Panc1 (cell line): ENCODE data around the gene TMCO1. TPM values are rescaled to one million over a fixed set of nuclear protein-coding genes. Genes with fewer than 3 reads are reported as not detected.

Experiments
- ATAC-seq: fragments of 200-7000 bp; cut with Tn5 transposase; 2 replicates; pipeline ENCODE4 v1.9.1; 2020; ENCODE audit warnings: mild to moderate bottlenecking, moderate library complexity
- BruUV-seq: library from RNA; stranded (reverse); fragments of 400-500 nt; replicated peaks from 2 replicates; lab custom pipeline; 2021; lab: Mats Ljungman, UMichigan
- CTCF ChIA-PET: fragments of 300-600 bp; sonication (Branson Sonifier 250); formaldehyde crosslinking; loops from one replicate; lab custom pipeline; 2022; ENCODE audit warnings: antibody characterized with exemption; lab: Charles Lee
- POLR2A ChIA-PET: fragments of 300-600 bp; sonication (Branson Sonifier 250); formaldehyde crosslinking; loops from one replicate; lab custom pipeline; 2022; ENCODE audit warnings: antibody characterized with exemption; lab: Charles Lee
- DNase-seq: peaks from one replicate; pipeline ENCODE4 v3.0.0-alpha.2; 2010; ENCODE audit warnings: low read depth, low spot score
- H3K27ac ChIP-seq: 2 replicates; pipeline ENCODE4 v1.5.1; 2011; ENCODE audit warnings: mild to moderate bottlenecking, low read length, inconsistent platforms
- H3K27me3 ChIP-seq: fragments of 200-500 bp; sonication (Bioruptor generic); 2 replicates; pipeline ENCODE4 v1.6.0; 2014; ENCODE audit warnings: low read length, inconsistent platforms; ENCODE audit not compliant: control insufficient read depth, insufficient read depth
- H3K36me3 ChIP-seq: fragments of 200-500 bp; sonication (Bioruptor generic); 2 replicates; pipeline ENCODE4 v1.5.1; 2014; ENCODE audit warnings: inconsistent platforms, mild to moderate bottlenecking, low read length, moderate library complexity; ENCODE audit not compliant: control insufficient read depth, insufficient read depth
- H3K4me1 ChIP-seq: 2 replicates; pipeline ENCODE4 v1.5.1; 2011; ENCODE audit warnings: inconsistent platforms, mild to moderate bottlenecking, low read length, moderate library complexity; ENCODE audit not compliant: control insufficient read depth, insufficient read depth
- H3K4me3 ChIP-seq, 2 experiments: 2 replicates each; pipeline ENCODE4 v1.5.1; 2011 to 2012; ENCODE audit warnings: low read depth in 2 of 2, low read length in 2 of 2, mild to moderate bottlenecking in 2 of 2, inconsistent platforms in 1 of 2, moderate library complexity in 1 of 2
- H3K9me3 ChIP-seq: fragments of 200-500 bp; sonication (Bioruptor generic); 2 replicates; pipeline ENCODE4 v1.5.1; 2014; ENCODE audit warnings: low read depth, mild to moderate bottlenecking, inconsistent platforms, low read length, moderate library complexity; ENCODE audit not compliant: control insufficient read depth, insufficient read depth
- POLR2AphosphoS5 ChIP-seq: IDR thresholded peaks from 2 replicates; pipeline ENCODE4 v1.6.1; 2012; ENCODE audit warnings: mild to moderate bottlenecking, low read depth, low read length, moderate library complexity
- SIN3A ChIP-seq: IDR thresholded peaks from 2 replicates; pipeline ENCODE4 v1.6.1; 2012; ENCODE audit warnings: low read depth, mild to moderate bottlenecking, low read length, moderate library complexity, borderline replicate concordance; ENCODE audit not compliant: insufficient read depth
- TCF7L2 ChIP-seq: IDR thresholded peaks from 2 replicates; pipeline ENCODE4 v1.6.1; 2011; ENCODE audit warnings: mild to moderate bottlenecking, low read depth, low read length, inconsistent platforms
- in situ Hi-C: cut with HindIII; loops from 2 replicates; pipeline ENCODE4 v1.10.0; 2016; ENCODE audit warnings: low sequenced_read_pairs, low pct_unique_long_range_greater_than_20kb
- intact Hi-C: fragments of 100-400 bp; cut with micrococcal nuclease; formaldehyde crosslinking; loops from one replicate; pipeline ENCODE4 v1.10.0; 2022; ENCODE audit not compliant: unreplicated experiment
- total RNA-seq: library from RNA; stranded (reverse); gene quantifications from one replicate; pipeline ENCODE4 v1.2.1, GENCODE V29; 2021; ENCODE audit not compliant: unreplicated experiment
- TF ChIP-seq, protein P1 (sequence below): fragments of 450-650 bp; IDR thresholded peaks from 2 replicates; pipeline ENCODE4 v1.5.1; 2017; ENCODE audit warnings: mild to moderate bottlenecking
- TF ChIP-seq, protein P2 (sequence below), 2 experiments: IDR thresholded peaks; 2 replicates each; pipeline ENCODE4 v1.6.1; 2011 to 2012; ENCODE audit warnings: low read depth in 2 of 2, control low read depth in 1 of 2, low read length in 1 of 2, mild to moderate bottlenecking in 1 of 2, moderate library complexity in 1 of 2; ENCODE audit not compliant: insufficient read depth in 1 of 2

Gene TMCO1
- total RNA-seq, 1 experiment from 2014 or later, result 103 TPM

DNA sequence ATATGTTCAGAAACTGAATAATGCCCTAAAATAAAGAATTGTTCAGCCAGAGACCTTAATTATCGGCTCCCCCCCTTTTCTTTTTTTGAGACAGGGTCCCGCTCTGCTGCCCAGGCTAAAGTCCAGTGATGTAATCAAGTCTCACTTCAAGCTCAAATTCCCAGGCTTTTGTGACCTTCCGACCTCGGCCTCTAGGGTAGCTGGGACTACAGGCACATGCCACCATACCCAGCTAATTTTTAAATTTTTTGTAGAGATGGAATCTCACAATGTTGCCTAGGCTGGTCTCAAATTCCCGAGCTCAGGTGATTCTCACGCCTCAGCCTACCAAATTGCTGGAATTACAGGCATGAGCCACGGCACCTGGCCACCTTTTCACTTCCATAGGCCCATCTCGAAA lies 26.5 kb downstream of the TMCO1 start:
- Histone ChIP-seq H3K36me3 (peaks cover 13% of the 10 kb centered on the region), H3K4me1 (no peaks in the 10 kb centered on the region), H3K9me3 (no peaks in the 10 kb centered on the region), H3K27me3 (no peaks in the 10 kb centered on the region), H3K27ac (no peak overlapping the region), H3K4me3 (no peak overlapping the region)
- no TSS peak for BruUV-seq
- TF ChIP-seq SIN3A (no peak), POLR2AphosphoS5 (no peak), TCF7L2 (no peak)
- TF ChIP-seq, protein P1, sequence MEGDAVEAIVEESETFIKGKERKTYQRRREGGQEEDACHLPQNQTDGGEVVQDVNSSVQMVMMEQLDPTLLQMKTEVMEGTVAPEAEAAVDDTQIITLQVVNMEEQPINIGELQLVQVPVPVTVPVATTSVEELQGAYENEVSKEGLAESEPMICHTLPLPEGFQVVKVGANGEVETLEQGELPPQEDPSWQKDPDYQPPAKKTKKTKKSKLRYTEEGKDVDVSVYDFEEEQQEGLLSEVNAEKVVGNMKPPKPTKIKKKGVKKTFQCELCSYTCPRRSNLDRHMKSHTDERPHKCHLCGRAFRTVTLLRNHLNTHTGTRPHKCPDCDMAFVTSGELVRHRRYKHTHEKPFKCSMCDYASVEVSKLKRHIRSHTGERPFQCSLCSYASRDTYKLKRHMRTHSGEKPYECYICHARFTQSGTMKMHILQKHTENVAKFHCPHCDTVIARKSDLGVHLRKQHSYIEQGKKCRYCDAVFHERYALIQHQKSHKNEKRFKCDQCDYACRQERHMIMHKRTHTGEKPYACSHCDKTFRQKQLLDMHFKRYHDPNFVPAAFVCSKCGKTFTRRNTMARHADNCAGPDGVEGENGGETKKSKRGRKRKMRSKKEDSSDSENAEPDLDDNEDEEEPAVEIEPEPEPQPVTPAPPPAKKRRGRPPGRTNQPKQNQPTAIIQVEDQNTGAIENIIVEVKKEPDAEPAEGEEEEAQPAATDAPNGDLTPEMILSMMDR, result no peak
- TF ChIP-seq, protein P2, sequence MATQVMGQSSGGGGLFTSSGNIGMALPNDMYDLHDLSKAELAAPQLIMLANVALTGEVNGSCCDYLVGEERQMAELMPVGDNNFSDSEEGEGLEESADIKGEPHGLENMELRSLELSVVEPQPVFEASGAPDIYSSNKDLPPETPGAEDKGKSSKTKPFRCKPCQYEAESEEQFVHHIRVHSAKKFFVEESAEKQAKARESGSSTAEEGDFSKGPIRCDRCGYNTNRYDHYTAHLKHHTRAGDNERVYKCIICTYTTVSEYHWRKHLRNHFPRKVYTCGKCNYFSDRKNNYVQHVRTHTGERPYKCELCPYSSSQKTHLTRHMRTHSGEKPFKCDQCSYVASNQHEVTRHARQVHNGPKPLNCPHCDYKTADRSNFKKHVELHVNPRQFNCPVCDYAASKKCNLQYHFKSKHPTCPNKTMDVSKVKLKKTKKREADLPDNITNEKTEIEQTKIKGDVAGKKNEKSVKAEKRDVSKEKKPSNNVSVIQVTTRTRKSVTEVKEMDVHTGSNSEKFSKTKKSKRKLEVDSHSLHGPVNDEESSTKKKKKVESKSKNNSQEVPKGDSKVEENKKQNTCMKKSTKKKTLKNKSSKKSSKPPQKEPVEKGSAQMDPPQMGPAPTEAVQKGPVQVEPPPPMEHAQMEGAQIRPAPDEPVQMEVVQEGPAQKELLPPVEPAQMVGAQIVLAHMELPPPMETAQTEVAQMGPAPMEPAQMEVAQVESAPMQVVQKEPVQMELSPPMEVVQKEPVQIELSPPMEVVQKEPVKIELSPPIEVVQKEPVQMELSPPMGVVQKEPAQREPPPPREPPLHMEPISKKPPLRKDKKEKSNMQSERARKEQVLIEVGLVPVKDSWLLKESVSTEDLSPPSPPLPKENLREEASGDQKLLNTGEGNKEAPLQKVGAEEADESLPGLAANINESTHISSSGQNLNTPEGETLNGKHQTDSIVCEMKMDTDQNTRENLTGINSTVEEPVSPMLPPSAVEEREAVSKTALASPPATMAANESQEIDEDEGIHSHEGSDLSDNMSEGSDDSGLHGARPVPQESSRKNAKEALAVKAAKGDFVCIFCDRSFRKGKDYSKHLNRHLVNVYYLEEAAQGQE (IDR thresholded peaks at IDR 0.05; ENCODE audit: insufficient read depth in 1 of 2, low read depth in 2 of 2, low read length in 1 of 2), result no peak
- in situ Hi-C loops (no loop called here), intact Hi-C loops (no loop called here)
- ATAC-seq (no peak), DNase-seq (no peak)
- POLR2A ChIA-PET, result no interaction called here
- CTCF ChIA-PET, result interaction anchor here (0.6 kb wide), 1 partner anchor 49 kb away, joined by 15 read pairs; no protein-coding TSS in a partner anchor

DNA sequence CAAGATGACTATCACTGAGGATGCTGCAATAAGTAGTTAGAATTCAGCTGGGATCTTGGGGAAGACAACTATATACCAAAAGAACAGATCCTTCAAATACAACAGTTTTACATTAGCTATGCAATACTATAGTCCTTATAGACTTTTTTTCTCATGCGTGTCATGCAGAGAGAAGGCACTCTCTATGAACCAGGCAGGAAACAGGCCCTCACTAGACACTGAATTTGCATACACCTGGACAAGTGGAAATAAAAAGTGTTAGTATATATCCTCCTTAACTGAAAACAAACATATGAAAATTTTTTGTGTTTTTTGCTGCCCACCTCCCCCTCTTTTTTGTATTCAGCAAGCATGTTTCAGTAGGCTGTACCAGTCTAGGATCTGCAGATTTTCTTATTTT lies 29.9 kb downstream of the TMCO1 start:
- no peak overlapping the region for H3K27ac ChIP-seq
- DNase-seq (no peak), ATAC-seq (no peak)
- TF ChIP-seq, protein P2 (IDR thresholded peaks at IDR 0.05; ENCODE audit: insufficient read depth in 1 of 2, low read depth in 2 of 2, low read length in 1 of 2), result no peak
- TF ChIP-seq TCF7L2 (no peak), SIN3A (no peak), POLR2AphosphoS5 (no peak)
- no peak overlapping the region for H3K4me3 ChIP-seq
- POLR2A ChIA-PET, result interaction anchor here (0.6 kb wide), 1 partner anchor 89 kb away, joined by 3 read pairs; no protein-coding TSS in a partner anchor
- in situ Hi-C loops, result no loop called here
- H3K4me1 ChIP-seq, result no peaks in the 10 kb centered on the region
- H3K36me3 ChIP-seq, result peaks cover 13% of the 10 kb centered on the region
- no TSS peak for BruUV-seq
- intact Hi-C loops, result no loop called here
- no peaks in the 10 kb centered on the region for H3K27me3 ChIP-seq
- H3K9me3 ChIP-seq, result no peaks in the 10 kb centered on the region
- CTCF ChIA-PET, result no interaction called here
